PFSK-1 (cell line): ENCODE results near the gene RIC3.

Experiments
- FOXP2 ChIP-seq: optimal IDR thresholded peaks from 2 replicates; pipeline ENCODE3; 2011; ENCODE audit warnings: borderline replicate concordance, control low read depth, inconsistent platforms; ENCODE audit not compliant: insufficient read depth; ENCODE audit errors: extremely low read length, extremely low read depth
- POLR2AphosphoS5 ChIP-seq: IDR thresholded peaks from 2 replicates; pipeline ENCODE4 v1.6.1; 2012; ENCODE audit warnings: low read depth, mild to moderate bottlenecking, control low read depth, low read length, moderate library complexity
- REST ChIP-seq, 2 experiments: IDR thresholded peaks; 2 replicates each; pipeline versions ENCODE4 v1.6.1 to v1.8.0; 2011 to 2012; ENCODE audit warnings: low read depth in 2 of 2, low read length in 2 of 2, control low read depth in 1 of 2, inconsistent platforms in 1 of 2, mild to moderate bottlenecking in 1 of 2, moderate library complexity in 1 of 2; ENCODE audit not compliant: insufficient read depth in 1 of 2
- SIN3A ChIP-seq: IDR thresholded peaks from 2 replicates; pipeline ENCODE4 v1.6.1; 2012; ENCODE audit warnings: mild to moderate bottlenecking, low read length, moderate library complexity, borderline replicate concordance; ENCODE audit not compliant: insufficient read depth
- TAF1 ChIP-seq: IDR thresholded peaks from 2 replicates; pipeline ENCODE4 v1.6.1; 2012; ENCODE audit warnings: low read length, control low read depth, borderline replicate concordance; ENCODE audit not compliant: insufficient read depth

The RIC3 gene

DNA sequence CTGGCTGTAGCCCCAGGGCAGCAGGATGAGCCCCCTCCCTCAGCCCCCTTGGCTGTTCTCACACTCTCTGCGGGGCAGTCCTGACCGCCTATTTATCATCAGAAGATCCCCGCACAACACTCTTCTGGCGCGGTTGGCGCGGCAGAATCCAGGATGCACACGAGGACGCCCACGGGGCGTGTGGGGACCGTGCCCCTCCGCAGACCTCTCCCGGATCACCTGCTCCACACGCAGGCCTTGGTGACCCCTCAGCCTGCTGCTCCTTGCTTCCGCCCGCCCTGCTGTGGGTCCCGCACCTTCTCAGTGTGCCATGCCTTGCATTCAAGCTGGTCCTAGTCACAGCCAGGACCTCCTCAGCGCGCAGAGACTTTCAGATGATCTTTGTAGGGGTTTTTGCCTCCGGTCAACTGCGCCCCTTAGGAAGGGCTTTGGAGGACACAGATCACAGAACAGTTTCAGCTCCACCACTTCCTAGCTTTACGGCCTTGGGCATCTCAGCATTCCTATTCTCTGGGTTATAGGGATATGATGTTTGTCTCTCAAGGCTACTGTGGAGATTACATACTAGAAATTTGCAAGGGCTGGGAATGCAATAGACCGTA lies 88.7 kb downstream of the RIC3 start:
- TF ChIP-seq REST (IDR thresholded peaks at IDR 0.05; ENCODE audit: insufficient read depth in 1 of 2, low read depth in 2 of 2, low read length in 2 of 2): no peak
- no peak for TF ChIP-seq SIN3A
- no peak for TF ChIP-seq POLR2AphosphoS5
- no peak for TF ChIP-seq TAF1
- TF ChIP-seq FOXP2: no peak

- TF ChIP-seq SIN3A (no peak), REST (IDR thresholded peaks at IDR 0.05; ENCODE audit: insufficient read depth in 1 of 2, low read depth in 2 of 2, low read length in 2 of 2) (no peak), FOXP2 (no peak), POLR2AphosphoS5 (no peak), TAF1 (no peak)
Observed at GRCh38 chr11:8079111-8079675, 89.6 kb downstream of the RIC3 start.

DNA sequence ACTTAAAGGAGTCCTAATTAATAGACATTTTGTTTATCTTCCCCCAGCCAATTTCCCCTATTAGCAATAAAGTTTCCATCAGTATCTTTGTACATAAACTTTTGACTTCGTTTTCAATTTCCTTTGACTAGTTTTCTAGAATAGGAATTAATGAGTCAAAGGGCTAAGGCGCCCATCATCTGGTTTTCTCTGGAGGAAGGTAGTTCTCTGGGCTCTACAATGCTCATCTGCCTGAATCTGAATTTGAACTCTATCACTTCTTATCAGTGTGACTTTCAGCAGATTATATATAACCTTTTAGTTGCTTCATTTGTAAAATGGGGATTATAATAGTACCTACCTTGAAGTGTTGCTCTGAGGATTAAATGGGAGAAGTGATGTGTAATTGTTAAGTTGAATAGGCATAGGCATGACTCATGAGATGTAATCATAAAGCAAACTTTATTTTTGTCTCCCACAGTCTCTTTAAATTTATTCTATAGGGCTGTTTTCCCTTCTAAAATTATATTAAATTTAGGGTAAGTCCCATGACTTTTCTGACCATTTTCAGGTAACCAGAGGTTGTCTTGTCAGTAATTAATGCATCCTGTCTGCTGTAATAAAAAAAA lies 93.6 kb downstream of the RIC3 start:
- TF ChIP-seq TAF1 (no peak), SIN3A (no peak), FOXP2 (no peak), POLR2AphosphoS5 (no peak), REST (IDR thresholded peaks at IDR 0.05; ENCODE audit: insufficient read depth in 1 of 2, low read depth in 2 of 2, low read length in 2 of 2) (no peak)

DNA sequence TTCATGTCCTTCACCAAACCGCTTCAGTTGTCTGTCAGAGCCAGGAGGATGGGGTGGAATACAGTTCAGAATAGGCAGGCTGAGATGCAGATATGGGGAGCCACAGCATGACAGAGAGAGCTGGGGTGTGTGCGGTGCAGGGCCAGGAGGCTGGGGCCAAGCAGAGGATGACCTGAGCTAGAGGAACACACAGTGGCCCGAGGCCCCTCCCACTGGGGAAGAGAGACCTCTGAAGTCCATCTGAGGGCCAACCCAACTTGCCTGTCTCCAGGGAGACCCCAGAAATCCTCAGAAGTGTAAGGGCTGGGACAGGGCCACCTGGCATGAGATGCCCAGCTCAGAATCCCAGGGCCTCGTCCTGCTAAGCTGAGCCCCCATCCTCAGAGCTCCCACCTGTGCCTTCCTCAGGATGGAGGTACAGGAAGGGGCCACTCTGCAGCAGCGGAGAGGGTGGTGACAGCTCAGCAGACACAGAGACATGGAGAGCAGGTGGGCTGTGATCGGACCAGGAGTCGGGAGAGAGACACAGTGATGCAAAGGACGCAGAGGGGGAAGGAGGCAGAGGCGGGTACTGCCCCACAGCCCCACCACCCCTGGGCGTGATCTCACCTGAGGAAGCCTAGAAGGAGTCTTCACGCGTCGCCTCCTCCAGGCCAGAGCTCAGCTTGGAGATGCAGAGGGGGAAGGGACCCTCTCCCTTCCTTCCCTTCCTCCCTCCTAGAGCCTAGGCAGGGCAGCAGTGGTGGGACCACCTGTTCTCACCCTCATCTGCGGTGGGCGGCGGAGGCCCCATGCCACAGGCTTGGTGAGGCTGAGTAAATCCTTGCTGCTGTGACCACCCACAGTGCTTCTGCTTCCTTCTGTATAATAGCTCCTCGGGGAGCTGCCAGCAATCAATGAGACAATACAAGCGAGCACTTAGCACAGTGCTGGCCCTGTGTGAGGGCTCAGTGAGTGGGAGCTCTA lies 96.9 kb downstream of the RIC3 start:
- no peak for TF ChIP-seq SIN3A
- TF ChIP-seq FOXP2: no peak
- TF ChIP-seq POLR2AphosphoS5: no peak
- no peak for TF ChIP-seq REST (IDR thresholded peaks at IDR 0.05; ENCODE audit: insufficient read depth in 1 of 2, low read depth in 2 of 2, low read length in 2 of 2)
- no peak for TF ChIP-seq TAF1
